H9 (cell line): ENCODE measurements around the gene LMCD1. TPM values are rescaled to one million over a fixed set of nuclear protein-coding genes. Genes with fewer than 3 reads are reported as not detected.

ENCODE experiments used
- DNase-seq: peaks from one replicate; pipeline ENCODE4 v3.0.0-alpha.2; 2017
- H2AFZ ChIP-seq: one replicate; pipeline ENCODE4 v1.6.1; 2013; ENCODE audit warnings: mild to moderate bottlenecking, low read length, control low read depth, moderate library complexity
- H2AK5ac ChIP-seq: 2 replicates; pipeline ENCODE4 v1.6.1; 2013; ENCODE audit warnings: low read length, control low read depth, mixed read lengths; ENCODE audit not compliant: insufficient read length
- H2BK120ac ChIP-seq: one replicate; pipeline ENCODE4 v1.6.1; 2013; ENCODE audit warnings: low read depth, mild to moderate bottlenecking, low read length, control low read depth, inconsistent platforms; ENCODE audit not compliant: poor library complexity, severe bottlenecking
- H2BK12ac ChIP-seq: 2 replicates; pipeline ENCODE4 v1.6.1; 2013; ENCODE audit warnings: low read length, control low read depth, mixed read lengths, low read depth; ENCODE audit not compliant: insufficient read length
- H2BK15ac ChIP-seq: 2 replicates; pipeline ENCODE4 v1.6.1; 2013; ENCODE audit warnings: low read depth, low read length, control low read depth
- H2BK20ac ChIP-seq: one replicate; pipeline ENCODE4 v1.6.1; 2013; ENCODE audit warnings: low read depth, mild to moderate bottlenecking, low read length, control low read depth, inconsistent platforms; ENCODE audit not compliant: poor library complexity, severe bottlenecking
- H2BK5ac ChIP-seq: 2 replicates; pipeline ENCODE4 v1.6.1; 2013; ENCODE audit warnings: low read length, control low read depth, mixed read lengths; ENCODE audit not compliant: insufficient read length
- H3K14ac ChIP-seq: 2 replicates; pipeline ENCODE4 v1.6.1; 2013; ENCODE audit warnings: low read length, control low read depth; ENCODE audit not compliant: insufficient read depth
- H3K18ac ChIP-seq: 2 replicates; pipeline ENCODE4 v1.6.1; 2013; ENCODE audit warnings: low read depth, mild to moderate bottlenecking, mixed read lengths, low read length, control low read depth; ENCODE audit not compliant: insufficient read length
- H3K23ac ChIP-seq: 2 replicates; pipeline ENCODE4 v1.6.1; 2013; ENCODE audit warnings: low read length, control low read depth, mixed read lengths, low read depth; ENCODE audit not compliant: insufficient read length
- H3K23me2 ChIP-seq: 2 replicates; pipeline ENCODE4 v1.6.1; 2013; ENCODE audit warnings: low read depth, mild to moderate bottlenecking, mixed read lengths, low read length, control low read depth; ENCODE audit not compliant: insufficient read length, poor library complexity, severe bottlenecking
- H3K27ac ChIP-seq: 2 replicates; pipeline ENCODE4 v1.5.1; 2013; ENCODE audit warnings: low read length, control low read depth, mixed read lengths, low read depth; ENCODE audit not compliant: insufficient read length
- H3K27me3 ChIP-seq: 2 replicates; pipeline ENCODE4 v1.6.1; 2013; ENCODE audit warnings: low read length, control low read depth, inconsistent platforms; ENCODE audit not compliant: insufficient read depth
- H3K4ac ChIP-seq: 2 replicates; pipeline ENCODE4 v1.6.1; 2013; ENCODE audit warnings: low read depth, mild to moderate bottlenecking, control low read depth, inconsistent platforms, low read length, moderate library complexity
- H3K4me1 ChIP-seq: 2 replicates; pipeline ENCODE4 v1.6.1; 2013; ENCODE audit warnings: low read length, control low read depth, inconsistent platforms; ENCODE audit not compliant: insufficient read depth
- H3K4me2 ChIP-seq: 2 replicates; pipeline ENCODE4 v1.6.1; 2013; ENCODE audit warnings: low read length, control low read depth, mixed read lengths; ENCODE audit not compliant: insufficient read length, insufficient read depth
- H3K56ac ChIP-seq: 2 replicates; pipeline ENCODE4 v1.6.1; 2013; ENCODE audit warnings: low read depth, mild to moderate bottlenecking, mixed read lengths, low read length, control low read depth; ENCODE audit not compliant: insufficient read length
- H3K79me1 ChIP-seq: 2 replicates; pipeline ENCODE4 v1.6.1; 2013; ENCODE audit warnings: low read depth, mild to moderate bottlenecking, moderate library complexity, low read length, control low read depth, inconsistent platforms; ENCODE audit not compliant: insufficient read depth, poor library complexity, severe bottlenecking
- H3K79me2 ChIP-seq: 2 replicates; pipeline ENCODE4 v1.6.1; 2013; ENCODE audit warnings: low read length, control low read depth, inconsistent platforms; ENCODE audit not compliant: insufficient read depth
- H3K9ac ChIP-seq: 2 replicates; pipeline ENCODE4 v1.6.1; 2013; ENCODE audit warnings: low read length, control low read depth, mixed read lengths; ENCODE audit not compliant: insufficient read length; ENCODE audit errors: extremely low read depth
- H3K9me3 ChIP-seq: one replicate; pipeline ENCODE4 v1.6.1; 2013; ENCODE audit warnings: low read depth, low read length, inconsistent platforms; ENCODE audit not compliant: control insufficient read depth
- H3T11ph ChIP-seq: one replicate; pipeline ENCODE4 v1.6.1; 2013; ENCODE audit warnings: mild to moderate bottlenecking, low read length, control low read depth, inconsistent platforms
- H4K20me1 ChIP-seq: one replicate; pipeline ENCODE4 v1.6.1; 2013; ENCODE audit not compliant: control insufficient read depth, insufficient read length, insufficient read depth
- H4K5ac ChIP-seq: 2 replicates; pipeline ENCODE4 v1.6.1; 2013; ENCODE audit warnings: low read depth, mild to moderate bottlenecking, mixed read lengths, low read length, control low read depth; ENCODE audit not compliant: insufficient read length
- H4K8ac ChIP-seq: replicated peaks from 2 replicates; pipeline ENCODE4 v1.6.1; 2013; ENCODE audit warnings: low read length, control low read depth, mixed read lengths, low read depth; ENCODE audit not compliant: insufficient read length
- H4K91ac ChIP-seq: 2 replicates; pipeline ENCODE4 v1.6.1; 2013; ENCODE audit warnings: low read depth, mild to moderate bottlenecking, moderate library complexity, mixed read lengths, low read length, control low read depth; ENCODE audit not compliant: insufficient read length
- H3K27ac Mint-ChIP-seq, 3 experiments: 2 replicates in 2 of 3; 3 replicates in 1 of 3; pipeline ENCODE4 v1.8.0; 2020 to 2021; ENCODE audit warnings: mixed read lengths in 3 of 3, mild to moderate bottlenecking in 1 of 3, moderate library complexity in 1 of 3
- H3K27me3 Mint-ChIP-seq: 2 replicates; pipeline ENCODE4 v1.8.0; 2021; ENCODE audit warnings: low read depth, mild to moderate bottlenecking, moderate library complexity, mixed read lengths
- H3K36me3 Mint-ChIP-seq, 3 experiments: 2 replicates in 2 of 3; 3 replicates in 1 of 3; pipeline ENCODE4 v1.8.0; 2020 to 2021; ENCODE audit warnings: low read depth in 3 of 3, mixed read lengths in 3 of 3; ENCODE audit not compliant: insufficient read depth in 1 of 3
- H3K4me1 Mint-ChIP-seq, 2 experiments: 2 replicates each; pipeline ENCODE4 v1.8.0; 2020; ENCODE audit warnings: mixed read lengths in 2 of 2
- H3K4me3 Mint-ChIP-seq, 2 experiments: 2 replicates in 1 of 2; 3 replicates in 1 of 2; pipeline ENCODE4 v1.8.0; 2020 to 2021; ENCODE audit warnings: mild to moderate bottlenecking in 2 of 2, mixed read lengths in 2 of 2, moderate library complexity in 1 of 2
- H3K9me3 Mint-ChIP-seq, 2 experiments: 2 replicates in 1 of 2; 3 replicates in 1 of 2; pipeline ENCODE4 v1.8.0; 2020; ENCODE audit warnings: mild to moderate bottlenecking in 2 of 2, mixed read lengths in 2 of 2, moderate library complexity in 1 of 2
- CTCF ChIP-seq: fragments of 200-600 bp; sonication (generic); conservative IDR thresholded peaks from 3 replicates; pipeline ENCODE4 v1.8.0; 2021; ENCODE audit warnings: antibody characterized with exemption, mild to moderate bottlenecking
- WGBS: extraction: QIAGEN DNeasy Blood & Tissue Kit; methylation state at CpG from one replicate; pipeline ENCODE4 v1.1.7; 2013; ENCODE audit warnings: missing lambda C conversion rate, low lambda C conversion rate, mixed read lengths; ENCODE audit not compliant: insufficient read length; ENCODE audit errors: extremely low coverage; 5-methylcytosine and 5-hydroxymethylcytosine counted together
- total RNA-seq: library from RNA; stranded (reverse); gene quantifications from 2 replicates; pipeline ENCODE4 v1.2.1, GENCODE V29; 2021

LMCD1 gene
- total RNA-seq, 1 experiment from 2014 or later: 19.2 TPM

DNA sequence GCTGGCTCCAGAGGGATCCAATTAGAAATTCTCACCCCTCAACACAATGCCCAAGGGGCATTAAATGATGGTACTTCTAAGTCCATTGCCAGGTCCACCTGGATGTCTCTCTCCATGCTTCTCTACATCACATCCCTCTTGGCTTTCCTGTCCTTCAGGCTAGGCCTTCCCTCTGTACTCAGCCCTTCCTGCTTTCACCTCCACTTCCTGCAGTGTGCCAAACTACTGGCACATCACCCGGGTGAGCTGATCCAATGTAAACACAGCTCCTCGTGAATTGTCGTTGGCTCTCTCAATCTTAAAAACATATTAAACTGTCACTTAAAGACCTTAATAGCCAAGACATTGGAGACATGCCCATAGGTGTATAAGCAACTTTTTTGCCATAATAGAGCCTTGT is 4.0 kb downstream of the LMCD1 start:
- H3K23me2 ChIP-seq: no peaks in the 10 kb centered on the region
- no peak overlapping the region for H2BK12ac ChIP-seq
- no peak overlapping the region for H2BK120ac ChIP-seq
- H2AFZ ChIP-seq: no peak overlapping the region
- TF ChIP-seq CTCF: no peak
- Mint-ChIP-seq H3K27ac (peak overlapping the region in 2 of 3 experiments; percentile 40 to 54; a peak in 4 of 7 replicates), H3K27me3 (no peaks in the 10 kb centered on the region), H3K9me3 (peaks cover 0 to 2% of the 10 kb centered on the region in 2 experiments; a peak in 1 of 5 replicates), H3K4me1 (peaks cover 35 to 39% of the 10 kb centered on the region in 2 experiments), H3K36me3 (peaks cover 0 to 7% (median 6%) of the 10 kb centered on the region in 3 experiments; a peak in 4 of 7 replicates), H3K4me3 (no peak overlapping the region)
- no peaks in the 10 kb centered on the region for H3K79me2 ChIP-seq
- no peak overlapping the region for H3K56ac ChIP-seq
- H3K23ac ChIP-seq: no peak overlapping the region
- no peak for DNase-seq
- no peaks in the 10 kb centered on the region for H3K9me3 ChIP-seq
- H4K91ac ChIP-seq: no peak overlapping the region
- no peak overlapping the region for H3K4ac ChIP-seq
- H3T11ph ChIP-seq: no peak overlapping the region
- peaks cover 4% of the 10 kb centered on the region for H3K4me1 ChIP-seq
- no peak overlapping the region for H2BK15ac ChIP-seq
- no peak overlapping the region for H2BK5ac ChIP-seq
- H3K27ac ChIP-seq: no peak overlapping the region
- H3K27me3 ChIP-seq: no peaks in the 10 kb centered on the region
- H4K8ac ChIP-seq: no peak overlapping the region
- H2BK20ac ChIP-seq: no peak overlapping the region
- no peak overlapping the region for H2AK5ac ChIP-seq
- no peaks in the 10 kb centered on the region for H3K79me1 ChIP-seq
- WGBS: no CpG with 5 or more reads among the region's 3 CpGs
- no peak overlapping the region for H3K14ac ChIP-seq
- H3K18ac ChIP-seq: no peak overlapping the region
- no peak overlapping the region for H4K5ac ChIP-seq
- H3K4me2 ChIP-seq: no peak overlapping the region
- H4K20me1 ChIP-seq: no peaks in the 10 kb centered on the region
- no peak overlapping the region for H3K9ac ChIP-seq
